ENCODE data around the gene MAML2.

DNA sequence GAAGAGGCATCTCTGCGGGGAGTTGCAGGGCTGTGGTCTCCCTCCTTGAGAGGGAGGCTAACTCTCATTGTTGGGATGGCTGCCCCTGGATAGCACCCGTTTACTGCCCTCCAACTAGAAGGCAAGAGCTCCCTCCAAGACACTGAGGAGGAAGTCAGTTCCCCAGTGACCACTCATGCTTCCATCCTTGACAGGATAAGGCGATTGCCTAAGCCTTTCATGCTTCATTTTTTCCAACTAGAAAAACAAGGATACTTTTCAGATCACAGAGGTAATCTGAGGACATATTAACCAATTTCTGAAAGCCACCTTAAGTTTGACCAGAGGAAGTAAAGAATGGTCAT lies 186.6 kb downstream of the MAML2 start:
- TF ChIP-seq CTCF (IDR thresholded peaks at IDR 0.05) (no peak), EP300 (IDR thresholded peaks at IDR 0.05) (no peak), POLR2A (IDR thresholded peaks at IDR 0.05; ENCODE audit: low read depth) (no peak), POLR2AphosphoS5 (IDR thresholded peaks at IDR 0.05) (no peak)

Measured in esophagus muscularis mucosa (tissue), 4 donors.